Activated CD8-positive, alpha-beta memory T cell treated with anti-CD3 and anti-CD28 coated beads for 36 hours (primary cell): ENCODE results near the gene ATP2A3. TPM values are rescaled to one million over a fixed set of nuclear protein-coding genes. Genes with fewer than 3 reads are reported as not detected.
"Not testable (repeated sequence)": the region's sequence is repeated elsewhere in the genome, so short reads cannot be mapped to it uniquely, and the experiment has no call there.

ENCODE experiments used
- CTCF ChIA-PET: fragments of 350-600 bp; sonication (Branson Sonifier 250); formaldehyde crosslinking; loops from one replicate; lab custom pipeline; 2021; ENCODE audit warnings: antibody characterized with exemption; lab: Charles Lee
- POLR2A ChIA-PET: fragments of 350-600 bp; sonication (Branson Sonifier 250); formaldehyde crosslinking; loops from one replicate; lab custom pipeline; 2021; ENCODE audit warnings: antibody characterized with exemption; lab: Charles Lee
- total RNA-seq, 2 experiments: library from RNA; stranded (reverse); gene quantifications; one replicate each; pipeline ENCODE4 v1.2.3, GENCODE V29; 2021

Gene ATP2A3
- total RNA-seq, 2 experiments from 2014 or later, result 112 to 116 TPM

- CTCF ChIA-PET, result interaction anchor here (2.4 kb wide), 1 partner anchor 35 kb away, joined by 10 read pairs; no protein-coding TSS in a partner anchor
- POLR2A ChIA-PET, result not testable (repeated sequence)
These were observed 15.7 kb downstream of the ATP2A3 start for GRCh38 chr17:3948551-3948950.

GRCh38 chr17:3947318-3947810, 16.9 kb downstream of the ATP2A3 start:
- ChIA-PET CTCF (interaction anchor here (0.5 to 2.4 kb wide), 3 partner anchors 34 to 409 kb away, joined by 3 to 10 read pairs (median 3); no protein-coding TSS in a partner anchor), POLR2A (no interaction called here)

GRCh38 chr17:3946711-3947235, 17.5 kb downstream of the ATP2A3 start:
- POLR2A ChIA-PET, result no interaction called here
- CTCF ChIA-PET, result interaction anchor here (0.7 to 2.4 kb wide), 2 partner anchors 16 to 33 kb away, joined by 3 to 10 read pairs; no protein-coding TSS in a partner anchor

- CTCF ChIA-PET, result interaction anchor here (1.0 kb wide), 1 partner anchor 31 kb away, joined by 3 read pairs; no protein-coding TSS in a partner anchor
- POLR2A ChIA-PET, result no interaction called here
These were observed 19.5 kb downstream of the ATP2A3 start for GRCh38 chr17:3944485-3945388.

GRCh38 chr17:3943240-3943891, 20.9 kb downstream of the ATP2A3 start:
- ChIA-PET POLR2A (interaction anchor here (0.7 kb wide), 1 partner anchor 39 kb away, joined by 3 read pairs; no protein-coding TSS in a partner anchor), CTCF (no interaction called here)

- CTCF ChIA-PET, result interaction anchor here (0.5 kb wide), 1 partner anchor 10 kb away, joined by 3 read pairs; no protein-coding TSS in a partner anchor
These were observed 23.1 kb downstream of the ATP2A3 start for GRCh38 chr17:3940965-3941698.

GRCh38 chr17:3937359-3937758, 26.9 kb downstream of the ATP2A3 start:
- CTCF ChIA-PET, result no interaction called here
- POLR2A ChIA-PET, result no interaction called here

More at GRCh38 chr17:3940965-3941698, 23.1 kb downstream of the ATP2A3 start:
- POLR2A ChIA-PET, result no interaction called here

GRCh38 chr17:3935825-3936355, 28.3 kb downstream of the ATP2A3 start:
- ChIA-PET CTCF (interaction anchor here (0.7 to 0.9 kb wide), 2 partner anchors 10 to 174 kb away, joined by 3 read pairs; no protein-coding TSS in a partner anchor), POLR2A (no interaction called here)

- CTCF ChIA-PET, result interaction anchor here (0.7 kb wide), 1 partner anchor 173 kb away, joined by 3 read pairs; no protein-coding TSS in a partner anchor
- POLR2A ChIA-PET, result no interaction called here
These were observed 29.1 kb downstream of the ATP2A3 start for GRCh38 chr17:3935140-3935542.

GRCh38 chr17:3929764-3930163, 34.5 kb downstream of the ATP2A3 start:
- ChIA-PET POLR2A (no interaction called here), CTCF (no interaction called here)

GRCh38 chr17:3929181-3929580, 35.1 kb downstream of the ATP2A3 start:
- POLR2A ChIA-PET, result no interaction called here
- CTCF ChIA-PET, result interaction anchor here (2.0 kb wide), 1 partner anchor 15 kb away, joined by 9 read pairs; no protein-coding TSS in a partner anchor

GRCh38 chr17:3928406-3928805, 35.8 kb downstream of the ATP2A3 start:
- CTCF ChIA-PET, result interaction anchor here (1.4 to 2.0 kb wide), 2 partner anchors 13 to 15 kb away, joined by 3 to 9 read pairs; partner anchors contain the start of gene P2RX1
- POLR2A ChIA-PET, result no interaction called here

GRCh38 chr17:3927628-3928340, 36.5 kb downstream of the ATP2A3 start:
- ChIA-PET POLR2A (no interaction called here), CTCF (interaction anchor here (1.4 to 2.0 kb wide), 2 partner anchors 12 to 14 kb away, joined by 3 to 9 read pairs; partner anchors contain the start of gene P2RX1)

GRCh38 chr17:3926860-3927627, 37.2 kb downstream of the ATP2A3 start:
- ChIA-PET CTCF (interaction anchor here (1.4 to 2.0 kb wide), 2 partner anchors 11 to 13 kb away, joined by 3 to 9 read pairs; partner anchors contain the start of gene P2RX1), POLR2A (no interaction called here)

- POLR2A ChIA-PET, result no interaction called here
- CTCF ChIA-PET, result interaction anchor here (0.7 to 2.5 kb wide), 3 partner anchors 11 to 27 kb away, joined by 3 to 7 read pairs (median 3); no protein-coding TSS in a partner anchor
These were observed 38.4 kb downstream of the ATP2A3 start for GRCh38 chr17:3925684-3926485.
